Astrocyte of the spinal cord (primary cell): ENCODE data around the gene SOHLH1.

Source experiments
- DNase-seq: peaks from one replicate; pipeline ENCODE4 v3.0.0; 2011; ENCODE audit warnings: low read depth, low spot score
- H3K4me3 ChIP-seq: 2 replicates; pipeline ENCODE4 v1.5.1; 2011; ENCODE audit warnings: low read depth, mild to moderate bottlenecking, low read length, moderate library complexity
- CTCF ChIP-seq: IDR thresholded peaks from 2 replicates; pipeline ENCODE4 v1.5.1; 2012; ENCODE audit warnings: low read depth, mild to moderate bottlenecking, low read length, inconsistent platforms
- in situ Hi-C: cut with HindIII; loops from 2 replicates; pipeline ENCODE4 v1.10.0; 2017; ENCODE audit warnings: low sequenced_read_pairs

SOHLH1 gene

GRCh38 chr9:135698767-135699166 is 514 bp downstream of the SOHLH1 start:
- in situ Hi-C loops: no loop called here
- no peak overlapping the region for H3K4me3 ChIP-seq
- TF ChIP-seq CTCF: no peak
- no peak for DNase-seq

GRCh38 chr9:135698236-135698635 is 1.0 kb downstream of the SOHLH1 start:
- DNase-seq: no peak
- no peak for TF ChIP-seq CTCF
- in situ Hi-C loops: no loop called here
- H3K4me3 ChIP-seq: no peak overlapping the region

- no peak for DNase-seq
- H3K4me3 ChIP-seq: no peak overlapping the region
- in situ Hi-C loops: no loop called here
- no peak for TF ChIP-seq CTCF
Measured at GRCh38 chr9:135697226-135697625, 2.1 kb downstream of the SOHLH1 start.

GRCh38 chr9:135696446-135696845 is 2.8 kb downstream of the SOHLH1 start:
- in situ Hi-C loops: no loop called here
- DNase-seq: no peak
- H3K4me3 ChIP-seq: no peak overlapping the region
- no peak for TF ChIP-seq CTCF

- TF ChIP-seq CTCF: no peak
- in situ Hi-C loops: no loop called here
- no peak overlapping the region for H3K4me3 ChIP-seq
- no peak for DNase-seq
Measured at GRCh38 chr9:135695642-135696041, 3.6 kb downstream of the SOHLH1 start.

GRCh38 chr9:135695036-135695435 is 4.2 kb downstream of the SOHLH1 start:
- in situ Hi-C loops: no loop called here
- no peak for TF ChIP-seq CTCF
- H3K4me3 ChIP-seq: no peak overlapping the region
- no peak for DNase-seq

- no peak for TF ChIP-seq CTCF
- H3K4me3 ChIP-seq: no peak overlapping the region
- in situ Hi-C loops: no loop called here
Measured at GRCh38 chr9:135694414-135694813, 4.9 kb downstream of the SOHLH1 start.

More at GRCh38 chr9:135694414-135694813, 4.9 kb downstream of the SOHLH1 start:
- no peak for DNase-seq
